NCI-H1436 treated with DMSO at 0.1 percent for 48 hours (cell line): ENCODE results near the gene NSUN6.

ENCODE experiments used
- DNase-seq: peaks from one replicate; lab custom pipeline; 2025; lab: John Stamatoyannopoulos, UW

Gene NSUN6

GRCh38 chr10:18501198-18501597 lies 150.2 kb downstream of the NSUN6 start:
- DNase-seq, result no peak

GRCh38 chr10:18500576-18500975 lies 150.8 kb downstream of the NSUN6 start:
- DNase-seq, result no peak

GRCh38 chr10:18498998-18499397 lies 152.4 kb downstream of the NSUN6 start:
- no peak for DNase-seq

GRCh38 chr10:18497806-18498369 lies 153.5 kb downstream of the NSUN6 start:
- DNase-seq, result no peak
